Testis (tissue), 2 donors: ENCODE measurements around the gene XPNPEP1.

Experiments used
- POLR2A ChIP-seq: fragments of 450-650 bp; IDR thresholded peaks from one replicate; pipeline ENCODE4 v1.6.1; 2017; ENCODE audit warnings: antibody characterized with exemption, mild to moderate bottlenecking, moderate library complexity
- TF ChIP-seq, protein P1 (sequence below), 3 experiments: fragments of 450-650 bp in 2 of 3; fragments of 200-600 bp in 1 of 3; sonication (generic) in 1 of 3; IDR thresholded peaks; one replicate each; pipeline ENCODE4 v1.5.1; 2016 to 2019; ENCODE audit warnings: antibody characterized with exemption in 3 of 3, mild to moderate bottlenecking in 2 of 3, moderate library complexity in 1 of 3

DNA sequence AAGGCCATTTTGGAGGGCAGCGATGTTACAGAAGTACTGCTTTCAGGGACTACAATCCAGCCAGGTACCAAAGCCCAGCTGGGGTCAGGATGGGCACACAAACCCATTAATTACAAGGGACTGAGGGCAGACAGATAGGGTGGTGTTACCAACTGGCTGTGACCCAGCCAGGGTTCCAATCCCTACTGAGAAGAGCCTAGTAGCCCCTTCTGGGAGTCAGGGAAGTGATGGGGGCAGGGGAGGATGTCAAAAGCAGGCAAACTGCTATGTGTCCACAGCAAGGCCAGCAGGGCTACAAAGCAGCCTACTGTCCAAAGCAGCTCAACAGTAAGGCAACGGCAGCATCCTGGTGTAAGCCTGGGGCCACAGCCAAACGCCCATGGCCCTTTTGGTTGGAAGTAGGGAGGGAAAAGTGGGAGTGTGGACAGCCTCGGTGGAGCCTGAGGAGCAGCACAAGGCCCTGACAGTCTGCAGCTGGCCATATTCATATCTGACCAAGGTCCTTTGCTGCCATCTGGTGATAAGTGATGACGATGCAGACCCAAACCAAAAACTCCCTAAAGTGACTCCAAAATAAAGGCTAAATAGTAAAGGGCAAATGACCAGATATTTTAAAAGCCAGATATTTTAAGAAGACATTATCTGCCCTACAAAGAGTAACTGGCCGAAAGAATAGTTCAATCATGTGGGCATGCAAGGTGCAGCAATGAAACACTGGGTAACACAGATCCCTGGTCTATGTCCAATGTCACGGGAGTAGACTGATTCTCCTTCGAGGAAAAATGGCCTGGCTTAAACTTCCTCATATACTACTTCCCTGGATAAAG, 56.9 kb downstream of the XPNPEP1 start:
- TF ChIP-seq, protein P1, sequence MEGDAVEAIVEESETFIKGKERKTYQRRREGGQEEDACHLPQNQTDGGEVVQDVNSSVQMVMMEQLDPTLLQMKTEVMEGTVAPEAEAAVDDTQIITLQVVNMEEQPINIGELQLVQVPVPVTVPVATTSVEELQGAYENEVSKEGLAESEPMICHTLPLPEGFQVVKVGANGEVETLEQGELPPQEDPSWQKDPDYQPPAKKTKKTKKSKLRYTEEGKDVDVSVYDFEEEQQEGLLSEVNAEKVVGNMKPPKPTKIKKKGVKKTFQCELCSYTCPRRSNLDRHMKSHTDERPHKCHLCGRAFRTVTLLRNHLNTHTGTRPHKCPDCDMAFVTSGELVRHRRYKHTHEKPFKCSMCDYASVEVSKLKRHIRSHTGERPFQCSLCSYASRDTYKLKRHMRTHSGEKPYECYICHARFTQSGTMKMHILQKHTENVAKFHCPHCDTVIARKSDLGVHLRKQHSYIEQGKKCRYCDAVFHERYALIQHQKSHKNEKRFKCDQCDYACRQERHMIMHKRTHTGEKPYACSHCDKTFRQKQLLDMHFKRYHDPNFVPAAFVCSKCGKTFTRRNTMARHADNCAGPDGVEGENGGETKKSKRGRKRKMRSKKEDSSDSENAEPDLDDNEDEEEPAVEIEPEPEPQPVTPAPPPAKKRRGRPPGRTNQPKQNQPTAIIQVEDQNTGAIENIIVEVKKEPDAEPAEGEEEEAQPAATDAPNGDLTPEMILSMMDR (IDR thresholded peaks at IDR 0.05) = peak in 2 of 3 experiments; percentile 14
- no peak for TF ChIP-seq POLR2A
